ENCODE measurements around the gene SLC25A43.

Gene SLC25A43

DNA sequence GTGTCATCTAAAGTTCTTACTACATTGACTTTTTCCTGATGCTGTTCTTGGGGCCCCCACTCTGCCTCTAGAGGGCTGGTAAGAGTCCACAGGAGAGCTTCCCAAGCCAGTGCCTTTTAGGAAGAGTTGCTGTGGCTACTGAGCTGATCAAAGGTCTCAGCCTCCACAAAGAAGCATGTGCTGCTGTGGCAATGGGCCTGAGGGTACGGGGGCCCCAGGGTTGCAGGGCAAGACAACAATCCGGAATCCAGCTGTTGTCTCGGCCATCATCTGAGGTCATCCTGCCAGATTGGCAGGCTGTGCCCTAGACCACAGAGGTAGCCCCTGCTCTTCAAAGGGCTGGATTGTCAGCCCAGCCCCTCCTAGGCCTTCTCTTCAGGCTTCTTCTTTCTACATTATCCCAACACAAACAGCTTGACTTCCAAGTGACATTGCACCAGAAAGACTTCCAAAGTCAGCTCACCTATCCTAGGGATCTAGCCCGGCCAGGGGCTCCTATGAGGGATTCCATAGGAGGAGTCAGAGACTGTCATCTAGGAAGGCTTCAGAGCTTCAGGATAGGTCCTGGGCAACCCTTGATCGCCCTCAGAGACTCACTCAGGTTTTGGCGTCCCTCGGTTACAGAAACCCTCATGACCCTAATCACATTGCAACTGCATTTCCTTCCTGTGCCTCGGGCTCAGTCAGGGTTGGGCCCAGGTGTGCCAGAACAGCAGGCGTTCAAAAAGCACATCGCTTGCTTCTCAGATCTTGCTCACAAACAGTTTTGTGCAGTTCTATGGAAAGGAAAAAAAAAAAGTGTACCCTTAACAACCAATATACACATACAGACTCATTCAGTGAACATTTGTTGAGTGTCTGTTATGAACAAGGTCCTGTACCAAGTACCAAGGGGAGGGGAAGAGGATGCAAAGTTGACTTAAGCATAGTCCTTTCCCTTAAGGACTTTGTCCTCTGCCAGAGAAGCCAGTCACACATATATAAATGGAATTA lies 96.9 kb downstream of the SLC25A43 start:
- TF ChIP-seq, protein P1, sequence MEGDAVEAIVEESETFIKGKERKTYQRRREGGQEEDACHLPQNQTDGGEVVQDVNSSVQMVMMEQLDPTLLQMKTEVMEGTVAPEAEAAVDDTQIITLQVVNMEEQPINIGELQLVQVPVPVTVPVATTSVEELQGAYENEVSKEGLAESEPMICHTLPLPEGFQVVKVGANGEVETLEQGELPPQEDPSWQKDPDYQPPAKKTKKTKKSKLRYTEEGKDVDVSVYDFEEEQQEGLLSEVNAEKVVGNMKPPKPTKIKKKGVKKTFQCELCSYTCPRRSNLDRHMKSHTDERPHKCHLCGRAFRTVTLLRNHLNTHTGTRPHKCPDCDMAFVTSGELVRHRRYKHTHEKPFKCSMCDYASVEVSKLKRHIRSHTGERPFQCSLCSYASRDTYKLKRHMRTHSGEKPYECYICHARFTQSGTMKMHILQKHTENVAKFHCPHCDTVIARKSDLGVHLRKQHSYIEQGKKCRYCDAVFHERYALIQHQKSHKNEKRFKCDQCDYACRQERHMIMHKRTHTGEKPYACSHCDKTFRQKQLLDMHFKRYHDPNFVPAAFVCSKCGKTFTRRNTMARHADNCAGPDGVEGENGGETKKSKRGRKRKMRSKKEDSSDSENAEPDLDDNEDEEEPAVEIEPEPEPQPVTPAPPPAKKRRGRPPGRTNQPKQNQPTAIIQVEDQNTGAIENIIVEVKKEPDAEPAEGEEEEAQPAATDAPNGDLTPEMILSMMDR (IDR thresholded peaks at IDR 0.05; ENCODE audit: unreplicated experiment in 3 of 3) = no peak
- Mint-ChIP-seq H3K4me3 (no peak overlapping the region), H3K27ac (no peak overlapping the region), H3K9me3 (peaks cover 9% of the 10 kb centered on the region), H3K4me1 (no peaks in the 10 kb centered on the region), H3K36me3 (ENCODE audit: low read depth) (no peaks in the 10 kb centered on the region), H3K27me3 (ENCODE audit: low read depth) (peaks cover 7% of the 10 kb centered on the region)

DNA sequence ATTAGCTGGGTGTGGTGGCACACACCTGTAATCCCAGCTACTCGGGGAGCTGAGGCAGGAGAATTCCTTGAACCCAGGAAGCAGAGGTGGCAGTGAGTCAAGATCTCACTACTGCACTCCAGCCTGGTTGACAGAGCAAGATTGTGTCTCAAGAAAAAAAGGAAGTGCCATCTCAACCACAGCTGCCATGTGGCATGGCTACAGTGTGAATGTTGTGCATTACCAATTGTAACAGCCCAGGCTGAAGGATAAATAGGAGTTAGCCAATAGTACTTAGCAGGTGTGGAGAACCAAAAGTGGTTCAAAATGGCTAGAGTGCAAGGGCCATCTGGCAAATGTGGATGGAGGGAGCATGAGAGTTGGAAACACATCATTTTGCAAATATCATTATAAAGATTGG lies 98.0 kb downstream of the SLC25A43 start:
- H3K4me1 Mint-ChIP-seq = no peaks in the 10 kb centered on the region
- H3K4me3 Mint-ChIP-seq = no peak overlapping the region
- TF ChIP-seq, protein P1 (IDR thresholded peaks at IDR 0.05; ENCODE audit: unreplicated experiment in 3 of 3) = no peak
- H3K36me3 Mint-ChIP-seq (ENCODE audit: low read depth) = no peaks in the 10 kb centered on the region
- H3K27ac Mint-ChIP-seq = no peak overlapping the region
- peaks cover 9% of the 10 kb centered on the region for H3K9me3 Mint-ChIP-seq
- peaks cover 7% of the 10 kb centered on the region for H3K27me3 Mint-ChIP-seq (ENCODE audit: low read depth)

DNA sequence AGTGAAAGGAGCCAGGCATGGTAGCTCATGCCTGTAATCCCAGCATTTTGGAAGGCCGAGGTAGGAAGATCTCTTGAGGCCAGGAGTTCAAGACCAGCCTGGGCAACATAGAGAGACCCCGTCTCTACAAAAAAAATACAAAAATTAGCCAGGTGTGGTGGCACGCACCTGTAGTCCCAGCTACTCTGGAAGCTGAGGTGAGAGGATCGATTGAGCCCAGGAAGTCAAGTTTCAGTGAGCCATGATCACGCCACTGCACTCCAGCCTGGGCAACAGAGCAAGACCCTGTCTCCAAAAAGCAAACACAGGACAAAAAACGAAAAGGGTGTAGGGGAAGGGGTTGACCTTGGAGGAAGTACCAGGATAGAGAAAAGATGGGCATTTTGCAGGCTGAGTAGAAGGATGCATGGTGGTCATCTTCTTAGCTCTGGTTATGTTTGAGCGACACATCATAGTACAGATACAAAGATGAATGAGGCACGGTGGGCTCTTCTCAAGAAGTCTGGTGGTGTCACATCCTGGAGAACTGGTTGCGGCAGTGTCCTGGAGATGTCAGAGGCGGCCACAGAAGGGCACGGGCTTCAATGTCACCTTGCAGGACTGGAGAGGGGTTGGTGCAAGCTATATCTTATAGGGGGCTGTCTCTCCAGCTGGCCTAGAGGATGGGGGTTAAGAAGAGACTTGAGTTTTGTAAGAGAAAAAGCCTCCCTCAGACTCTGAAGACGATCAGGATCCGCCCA lies 101.1 kb downstream of the SLC25A43 start:
- Mint-ChIP-seq H3K4me3 (no peak overlapping the region), H3K4me1 (no peaks in the 10 kb centered on the region), H3K36me3 (ENCODE audit: low read depth) (no peaks in the 10 kb centered on the region), H3K27ac (no peak overlapping the region), H3K9me3 (peaks cover 9% of the 10 kb centered on the region), H3K27me3 (ENCODE audit: low read depth) (peaks cover 7% of the 10 kb centered on the region)
- TF ChIP-seq, protein P1 (IDR thresholded peaks at IDR 0.05; ENCODE audit: unreplicated experiment in 3 of 3) = no peak

DNA sequence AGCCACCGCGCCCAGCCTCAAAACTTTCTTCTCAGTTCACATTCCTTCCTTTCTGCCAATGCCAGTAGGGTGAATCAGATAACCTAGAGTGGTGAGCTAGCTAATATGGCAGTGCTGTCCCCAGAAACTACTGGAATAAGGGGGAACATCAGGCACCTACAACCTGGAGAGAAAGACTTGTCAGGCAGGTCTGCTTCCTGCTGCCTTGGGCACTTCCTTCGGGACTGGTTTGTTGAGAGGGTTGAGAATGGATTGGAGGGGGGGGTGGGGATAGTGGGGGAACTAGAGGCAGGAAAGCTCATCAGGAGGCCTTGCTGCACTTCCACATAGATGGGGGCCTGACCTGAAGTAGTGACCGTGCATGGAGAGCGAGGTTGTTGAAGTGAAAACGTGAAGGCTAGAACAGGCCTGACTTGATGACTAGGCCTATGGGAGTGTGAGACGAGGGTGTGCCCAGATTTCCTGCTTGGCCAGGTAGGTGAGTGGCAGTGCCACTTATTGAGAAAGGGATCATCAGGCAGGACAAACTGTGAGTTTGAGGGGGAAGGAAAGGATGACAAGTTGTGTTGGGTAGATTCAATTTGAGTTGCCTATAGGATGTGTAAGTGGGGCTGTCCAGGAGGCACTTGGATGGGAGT lies 102.5 kb downstream of the SLC25A43 start:
- H3K9me3 Mint-ChIP-seq = peaks cover 11% of the 10 kb centered on the region
- no peak overlapping the region for H3K4me3 Mint-ChIP-seq
- peaks cover 7% of the 10 kb centered on the region for H3K27me3 Mint-ChIP-seq (ENCODE audit: low read depth)
- no peak overlapping the region for H3K27ac Mint-ChIP-seq
- H3K36me3 Mint-ChIP-seq (ENCODE audit: low read depth) = no peaks in the 10 kb centered on the region
- no peaks in the 10 kb centered on the region for H3K4me1 Mint-ChIP-seq
- TF ChIP-seq, protein P1 (IDR thresholded peaks at IDR 0.05; ENCODE audit: unreplicated experiment in 3 of 3) = no peak

- no peaks in the 10 kb centered on the region for H3K4me1 Mint-ChIP-seq
- H3K4me3 Mint-ChIP-seq = no peak overlapping the region
- TF ChIP-seq, protein P1 (IDR thresholded peaks at IDR 0.05; ENCODE audit: unreplicated experiment in 3 of 3) = no peak
- peaks cover 12% of the 10 kb centered on the region for H3K9me3 Mint-ChIP-seq
- no peak overlapping the region for H3K27ac Mint-ChIP-seq
- H3K36me3 Mint-ChIP-seq (ENCODE audit: low read depth) = no peaks in the 10 kb centered on the region
- peaks cover 3% of the 10 kb centered on the region for H3K27me3 Mint-ChIP-seq (ENCODE audit: low read depth)
These were observed 103.8 kb downstream of the SLC25A43 start for GRCh38 chrX:119502727-119503483.

All from nephron (organoid).